ENCODE measurements around the gene TRIO. TPM values are rescaled to one million over a fixed set of nuclear protein-coding genes. Genes with fewer than 3 reads are reported as not detected.

The TRIO gene
- polyA plus RNA-seq, 3 donors, result 1.7 to 45.8 (median 2.1) TPM

- no peak overlapping the region for H3K27ac Mint-ChIP-seq
- no peak overlapping the region for H3K4me2 ChIP-seq (replicated peaks; ENCODE audit: extremely low read depth, low read length, poor library complexity, severe bottlenecking)
These were observed 120.6 kb downstream of the TRIO start for GRCh38 chr5:14263699-14264098.

GRCh38 chr5:14264605-14265316, 121.6 kb downstream of the TRIO start:
- Histone ChIP-seq H3K9me3 (replicated peaks in 1 of 2; ENCODE audit: control insufficient read depth in 1 of 2, insufficient read depth in 1 of 2, low read length in 2 of 2) (no peaks in the 10 kb centered on the region), H3K27ac (ENCODE audit: low read depth in 1 of 2, low read length in 2 of 2) (no peak overlapping the region), H3K79me2 (ENCODE audit: insufficient read depth, low read length) (peaks cover 60% of the 10 kb centered on the region), H3K27me3 (ENCODE audit: control insufficient read depth in 2 of 2, insufficient read depth in 2 of 2, low read length in 2 of 2) (no peaks in the 10 kb centered on the region), H2AFZ (ENCODE audit: insufficient read depth, low read depth, low read length, poor library complexity, severe bottlenecking) (no peak overlapping the region), H3K4me3 (replicated peaks in 1 of 3; ENCODE audit: low read depth in 2 of 3, low read length in 3 of 3) (peak overlapping the region in 1 of 3 experiments; percentile 45), H3K4me1 (ENCODE audit: control insufficient read depth in 1 of 2, insufficient read depth in 2 of 2, low read length in 2 of 2) (peaks cover 19 to 28% of the 10 kb centered on the region in 2 donors), H4K20me1 (ENCODE audit: insufficient read depth, low read length) (peaks cover 90% of the 10 kb centered on the region), H3K4me2 (replicated peaks; ENCODE audit: extremely low read depth, low read length, poor library complexity, severe bottlenecking) (peak overlapping the region; percentile 59), H3K36me3 (replicated peaks in 1 of 2; ENCODE audit: control insufficient read depth in 1 of 2, insufficient read depth in 2 of 2, low read length in 2 of 2) (no peaks in the 10 kb centered on the region), H3K9ac (ENCODE audit: insufficient read depth, low read length, poor library complexity, severe bottlenecking) (no peak overlapping the region)
- Mint-ChIP-seq H3K27me3 (ENCODE audit: low read depth in 3 of 3) (peaks cover 1 to 4% (median 2%) of the 10 kb centered on the region in 3 donors), H3K36me3 (no peaks in the 10 kb centered on the region), H3K4me3 (peak overlapping the region; percentile 34 to 78), H3K9me3 (no peaks in the 10 kb centered on the region), H3K27ac (peak overlapping the region in 4 of 7 donors; percentile 2 to 40 (median 20)), H3K4me1 (peaks cover 40% of the 10 kb centered on the region)
- 8% methylated on average over 24 of the region's 26 CpGs for WGBS (ENCODE audit: insufficient coverage)
- intact Hi-C loops (cut with micrococcal nuclease), result no loop called here
- DNase-seq, result peak; percentile 81 to 89 (median 85)
- TF ChIP-seq CTCF (IDR thresholded peaks at IDR 0.05), result no peak

More at GRCh38 chr5:14263699-14264098, 120.6 kb downstream of the TRIO start:
- Histone ChIP-seq H3K9me3 (replicated peaks in 1 of 2; ENCODE audit: control insufficient read depth in 1 of 2, insufficient read depth in 1 of 2, low read length in 2 of 2) (no peaks in the 10 kb centered on the region), H3K4me1 (ENCODE audit: control insufficient read depth in 1 of 2, insufficient read depth in 2 of 2, low read length in 2 of 2) (peaks cover 18 to 26% of the 10 kb centered on the region in 2 donors), H3K9ac (ENCODE audit: insufficient read depth, low read length, poor library complexity, severe bottlenecking) (no peak overlapping the region), H3K79me2 (ENCODE audit: insufficient read depth, low read length) (peaks cover 52% of the 10 kb centered on the region), H3K27ac (ENCODE audit: low read depth in 1 of 2, low read length in 2 of 2) (no peak overlapping the region), H3K27me3 (ENCODE audit: control insufficient read depth in 2 of 2, insufficient read depth in 2 of 2, low read length in 2 of 2) (no peaks in the 10 kb centered on the region), H3K4me3 (replicated peaks in 1 of 3; ENCODE audit: low read depth in 2 of 3, low read length in 3 of 3) (no peak overlapping the region), H2AFZ (ENCODE audit: insufficient read depth, low read depth, low read length, poor library complexity, severe bottlenecking) (no peak overlapping the region), H3K36me3 (replicated peaks in 1 of 2; ENCODE audit: control insufficient read depth in 1 of 2, insufficient read depth in 2 of 2, low read length in 2 of 2) (no peaks in the 10 kb centered on the region), H4K20me1 (ENCODE audit: insufficient read depth, low read length) (peaks cover 90% of the 10 kb centered on the region)
- H3K9me3 Mint-ChIP-seq, result no peaks in the 10 kb centered on the region
- WGBS (ENCODE audit: insufficient coverage), result 100% methylated on average over 1 of the region's 2 CpGs
- no peak for DNase-seq
- H3K4me1 Mint-ChIP-seq, result peaks cover 41% of the 10 kb centered on the region
- H3K4me3 Mint-ChIP-seq, result no peak overlapping the region
- no peak for TF ChIP-seq CTCF (IDR thresholded peaks at IDR 0.05)
- H3K27me3 Mint-ChIP-seq (ENCODE audit: low read depth in 3 of 3), result peaks cover 1 to 4% (median 2%) of the 10 kb centered on the region in 3 donors
- no peaks in the 10 kb centered on the region for H3K36me3 Mint-ChIP-seq
- intact Hi-C loops (cut with micrococcal nuclease), result no loop called here

Data from CD14-positive monocyte (primary cell).